HepG2 (cell line): ENCODE measurements around the gene ARHGAP23. TPM values are rescaled to one million over a fixed set of nuclear protein-coding genes. Genes with fewer than 3 reads are reported as not detected.

Experiments used
- IKZF4 ChIP-seq: sonication (generic); formaldehyde crosslinking; IDR thresholded peaks from 2 replicates; pipeline ENCODE4 v1.5.1; 2020; ENCODE audit warnings: borderline replicate concordance, mild to moderate bottlenecking, low read depth, missing genetic modification reagents; ENCODE audit errors: not compliant biosample characterization
- MAFK ChIP-seq, 2 experiments: IDR thresholded peaks in 1 of 2; conservative IDR thresholded peaks in 1 of 2; 2 replicates each; pipeline ENCODE4 v1.6.1; 2011; ENCODE audit warnings: improper control_type of control experiment in 2 of 2, low read length in 2 of 2
- MBNL3 ChIP-seq: fragments of 250-450 bp; sonication (Bioruptor Pico); conservative IDR thresholded peaks from 2 replicates; pipeline ENCODE4 v1.8.0; 2022; ENCODE audit warnings: mild to moderate bottlenecking, inconsistent platforms
- MXD3 ChIP-seq: IDR thresholded peaks from 2 replicates; pipeline ENCODE4 v1.6.1; 2016; ENCODE audit warnings: mild to moderate bottlenecking, missing biosample characterization, missing genetic modification reagents
- PRDM10 ChIP-seq: sonication (generic); formaldehyde crosslinking; IDR thresholded peaks from 2 replicates; pipeline ENCODE4 v1.4.0; 2020; ENCODE audit warnings: low read depth, missing genetic modification reagents
- SAFB2 ChIP-seq: sonication (generic); formaldehyde crosslinking; IDR thresholded peaks from 2 replicates; pipeline ENCODE4 v1.5.1; 2020; ENCODE audit warnings: missing genetic modification reagents, low read depth, mild to moderate bottlenecking, borderline replicate concordance
- SOX5 ChIP-seq: IDR thresholded peaks from 2 replicates; pipeline ENCODE4 v1.6.1; 2016; ENCODE audit warnings: borderline replicate concordance
- TAF1 ChIP-seq: sonication (generic); formaldehyde crosslinking; IDR thresholded peaks from 2 replicates; pipeline ENCODE4 v1.4.0; 2020; ENCODE audit warnings: missing genetic modification reagents
- TEAD3 ChIP-seq: optimal IDR thresholded peaks from 2 replicates; pipeline ENCODE3; 2016; ENCODE audit warnings: borderline replicate concordance
- ZBTB39 ChIP-seq: sonication (generic); formaldehyde crosslinking; IDR thresholded peaks from 2 replicates; pipeline ENCODE4 v1.5.0; 2020; ENCODE audit warnings: missing genetic modification reagents
- ZBTB44 ChIP-seq: sonication (generic); formaldehyde crosslinking; IDR thresholded peaks from 2 replicates; pipeline ENCODE4 v1.4.0; 2020; ENCODE audit warnings: missing genetic modification reagents
- ZGPAT ChIP-seq: IDR thresholded peaks from 2 replicates; pipeline ENCODE4 v1.6.1; 2016; ENCODE audit warnings: mild to moderate bottlenecking
- ZNF180 ChIP-seq: sonication (generic); formaldehyde crosslinking; IDR thresholded peaks from 2 replicates; pipeline ENCODE4 v1.4.0; 2020; ENCODE audit warnings: low read depth, missing genetic modification reagents, borderline replicate concordance
- ZNF441 ChIP-seq: sonication (generic); formaldehyde crosslinking; IDR thresholded peaks from 2 replicates; pipeline ENCODE4 v1.7.0; 2021; ENCODE audit warnings: missing genetic modification reagents, borderline replicate concordance
- ZNF513 ChIP-seq: sonication (generic); formaldehyde crosslinking; conservative IDR thresholded peaks from 2 replicates; pipeline ENCODE4 v1.5.0; 2020; ENCODE audit warnings: missing genetic modification reagents
- ZNF879 ChIP-seq: sonication (generic); formaldehyde crosslinking; IDR thresholded peaks from 2 replicates; pipeline ENCODE4 v1.8.1; 2023; ENCODE audit warnings: missing genetic modification reagents
- polyA plus RNA-seq, 8 experiments: library from polyadenylated mRNA; depleted of rRNA in 3 of 8; stranded (reverse) in 7 of 8; unstranded in 1 of 8; fragments of >200 nt; fragmentation: Illumina TruSeq in 4 of 8; extraction: Trizol in 4 of 8; gene quantifications; 2 replicates each; pipeline versions ENCODE4 v1.2.1 to v1.2.3, GENCODE V29; 2011 to 2016; ENCODE audit warnings: low read depth in 4 of 8, missing spikeins in 1 of 8, mixed read lengths in 1 of 8; ENCODE audit not compliant: insufficient read depth in 1 of 8
- total RNA-seq, 5 experiments: library from RNA; depleted of rRNA; stranded (reverse); fragments of >200 nt; fragmentation: Illumina TruSeq; extraction: Trizol; gene quantifications; 2 replicates each; pipeline ENCODE4 v1.2.3, GENCODE V29; 2016; ENCODE audit warnings: low read depth in 1 of 5

ARHGAP23 gene
- total and polyA plus RNA-seq, 2 of the 13 experiments (the other 11 are each of a cell fraction or from before 2014, with no cell fraction given): 0.03 TPM; not detected in 1

- TF ChIP-seq MBNL3 (CRISPR knock-in tag) (no peak), TEAD3 (CRISPR knock-in tag) (peak; percentile 66), ZNF879 (CRISPR knock-in tag) (no peak; the same call in 1 of the 2 replicates), ZBTB44 (no peak), MXD3 (peak; percentile 82), MAFK (conservative IDR thresholded peaks at IDR 0.05 in 1 of 2, IDR thresholded peaks at IDR 0.05 in 1 of 2; ENCODE audit: low read length in 2 of 2) (no peak), PRDM10 (CRISPR knock-in tag) (no peak), SAFB2 (CRISPR knock-in tag) (no peak), ZNF441 (CRISPR knock-in tag) (no peak; the same call in 1 of the 2 replicates), SOX5 (CRISPR knock-in tag) (0 out of 2 replicates have a peak, but pooled peaks have one; percentile 40), ZGPAT (CRISPR knock-in tag) (peak; percentile 73; the same call in 1 of the 2 replicates), IKZF4 (CRISPR knock-in tag) (no peak), TAF1 (CRISPR knock-in tag) (no peak), ZNF180 (CRISPR knock-in tag) (no peak), ZBTB39 (CRISPR knock-in tag) (no peak), ZNF513 (no peak)
These were observed 129.8 kb downstream of the ARHGAP23 start (continued) for GRCh38 chr17:38557836-38558727.
